Thymus (tissue), 11 donors: ENCODE measurements around the gene SLC16A5. TPM values are rescaled to one million over a fixed set of nuclear protein-coding genes. Genes with fewer than 3 reads are reported as not detected.

ENCODE experiments used
- DNase-seq, 9 donors: peaks; one replicate each; pipeline ENCODE4 v3.0.0-alpha.2; 2013; ENCODE audit warnings: low spot score in 9 of 9, low read depth in 6 of 9, missing footprints in 1 of 9
- H3K27ac ChIP-seq, 2 donors: one replicate each; pipeline ENCODE4 v1.5.1; 2013; ENCODE audit warnings: control low read depth in 1 of 2, low read depth in 1 of 2, low read length in 1 of 2, mild to moderate bottlenecking in 1 of 2, moderate library complexity in 1 of 2
- H3K27me3 ChIP-seq, 2 donors: one replicate each; pipeline ENCODE4 v1.5.1; 2013; ENCODE audit warnings: low read length in 1 of 2; ENCODE audit not compliant: control insufficient read depth in 2 of 2, insufficient read depth in 1 of 2
- H3K36me3 ChIP-seq, 2 donors: one replicate each; pipeline ENCODE4 v1.5.1; 2013; ENCODE audit warnings: low read length in 1 of 2, mild to moderate bottlenecking in 1 of 2, moderate library complexity in 1 of 2; ENCODE audit not compliant: control insufficient read depth in 2 of 2, insufficient read depth in 2 of 2
- H3K4me1 ChIP-seq, 2 donors: one replicate each; pipeline ENCODE4 v1.5.1; 2013; ENCODE audit warnings: low read length in 2 of 2; ENCODE audit not compliant: control insufficient read depth in 2 of 2, insufficient read depth in 2 of 2
- H3K4me3 ChIP-seq, 2 donors: one replicate each; pipeline ENCODE4 v1.5.1; 2013; ENCODE audit warnings: low read length in 2 of 2, control low read depth in 1 of 2, mild to moderate bottlenecking in 1 of 2
- H3K9me3 ChIP-seq, 2 donors: one replicate each; pipeline ENCODE4 v1.5.1; 2013; ENCODE audit warnings: low read length in 1 of 2, mild to moderate bottlenecking in 1 of 2; ENCODE audit not compliant: control insufficient read depth in 2 of 2, insufficient read depth in 1 of 2
- WGBS: extraction: QIAGEN DNeasy Blood & Tissue Kit; methylation state at CpG from one replicate; pipeline ENCODE4 v1.1.7; 2013; 5-methylcytosine and 5-hydroxymethylcytosine counted together
- polyA plus RNA-seq: library from polyadenylated mRNA; stranded (reverse); fragments of 200-250 nt; gene quantifications from one replicate; pipeline ENCODE4 v1.2.3, GENCODE V29; 2013
- total RNA-seq: library from RNA; stranded (reverse); fragments of 120-200 nt; gene quantifications from one replicate; pipeline ENCODE4 v1.2.4, GENCODE V29; 2013
- donor health status: healthy.

Gene SLC16A5
- total and polyA plus RNA-seq, 2 donors = 0.76 to 5.0 TPM

GRCh38 chr17:75102385-75102821 lies 14.6 kb downstream of the SLC16A5 start:
- no peaks in the 10 kb centered on the region for H3K4me1 ChIP-seq
- 24% methylated on average over 12 of the region's 12 CpGs for WGBS
- H3K27me3 ChIP-seq = peaks cover 0 to 8% of the 10 kb centered on the region in 2 donors
- H3K4me3 ChIP-seq = no peak overlapping the region
- H3K9me3 ChIP-seq = no peaks in the 10 kb centered on the region
- DNase-seq = no peak
- H3K36me3 ChIP-seq = peaks cover 0 to 6% of the 10 kb centered on the region in 2 donors
- H3K27ac ChIP-seq = no peak overlapping the region

- Histone ChIP-seq H3K27ac (no peak overlapping the region), H3K27me3 (peaks cover 0 to 16% of the 10 kb centered on the region in 2 donors), H3K4me3 (no peak overlapping the region), H3K36me3 (peaks cover 0 to 6% of the 10 kb centered on the region in 2 donors), H3K4me1 (peaks cover 3 to 4% of the 10 kb centered on the region in 2 donors), H3K9me3 (no peaks in the 10 kb centered on the region)
- DNase-seq = no peak
- WGBS = 98% methylated on average over 14 of the region's 14 CpGs
Observed at GRCh38 chr17:75103601-75104554, 16.1 kb downstream of the SLC16A5 start.

- 92% methylated on average over 20 of the region's 20 CpGs for WGBS
- DNase-seq = no peak
- H3K27ac ChIP-seq = no peak overlapping the region
Observed at GRCh38 chr17:75105126-75106080, 17.6 kb downstream of the SLC16A5 start.

GRCh38 chr17:75108193-75108592 lies 20.4 kb downstream of the SLC16A5 start:
- no peak for DNase-seq
- 96% methylated on average over 2 of the region's 2 CpGs for WGBS
- no peak overlapping the region for H3K4me3 ChIP-seq
- H3K27me3 ChIP-seq = peaks cover 0 to 17% of the 10 kb centered on the region in 2 donors
- H3K4me1 ChIP-seq = peaks cover 15 to 21% of the 10 kb centered on the region in 2 donors
- no peaks in the 10 kb centered on the region for H3K9me3 ChIP-seq
- no peak overlapping the region for H3K27ac ChIP-seq
- peaks cover 0 to 5% of the 10 kb centered on the region in 2 donors for H3K36me3 ChIP-seq

More at GRCh38 chr17:75105126-75106080, 17.6 kb downstream of the SLC16A5 start:
- H3K4me1 ChIP-seq = peaks cover 7 to 12% of the 10 kb centered on the region in 2 donors
- peaks cover 0 to 1% of the 10 kb centered on the region in 2 donors for H3K36me3 ChIP-seq
- H3K4me3 ChIP-seq = no peak overlapping the region
- H3K27me3 ChIP-seq = peaks cover 0 to 24% of the 10 kb centered on the region in 2 donors
- H3K9me3 ChIP-seq = no peaks in the 10 kb centered on the region

GRCh38 chr17:75109046-75109406 lies 21.3 kb downstream of the SLC16A5 start:
- peaks cover 4 to 5% of the 10 kb centered on the region in 2 donors for H3K36me3 ChIP-seq
- WGBS = 3% methylated on average over 22 of the region's 22 CpGs
- peaks cover 15 to 26% of the 10 kb centered on the region in 2 donors for H3K4me1 ChIP-seq
- no peak overlapping the region for H3K27ac ChIP-seq
- DNase-seq = no peak
- H3K9me3 ChIP-seq = no peaks in the 10 kb centered on the region
- peak overlapping the region; percentile 89 to 93 for H3K4me3 ChIP-seq
- H3K27me3 ChIP-seq = peaks cover 0 to 17% of the 10 kb centered on the region in 2 donors

GRCh38 chr17:75109407-75110233 lies 21.9 kb downstream of the SLC16A5 start, which contains the start of gene ARMC7:
TSS of gene ARMC7 (plus strand) at chr17:75109969. CDS start at chr17:75110289, 320 bp downstream.
- Histone ChIP-seq H3K36me3 (peaks cover 4 to 5% of the 10 kb centered on the region in 2 donors), H3K9me3 (no peaks in the 10 kb centered on the region), H3K27ac (peak within 1 kb of the TSS; percentile 68 to 77), H3K4me1 (peaks cover 18 to 30% of the 10 kb centered on the region in 2 donors), H3K4me3 (peak within 1 kb of the TSS; percentile 89 to 93), H3K27me3 (peaks cover 0 to 17% of the 10 kb centered on the region in 2 donors)
- DNase-seq = peak; percentile 63 to 92 (median 83)
- under 1% methylated on average over 68 of the region's 68 CpGs for WGBS

- H3K4me3 ChIP-seq = peak overlapping the region; percentile 89 to 93
- H3K27me3 ChIP-seq = peaks cover 0 to 16% of the 10 kb centered on the region in 2 donors
- H3K4me1 ChIP-seq = peaks cover 21 to 35% of the 10 kb centered on the region in 2 donors
- peak in 2 of 9 donors; percentile 23 to 43 for DNase-seq
- H3K27ac ChIP-seq = peak overlapping the region in 1 of 2 donors; percentile 68
- WGBS = 29% methylated on average over 40 of the region's 40 CpGs
- no peaks in the 10 kb centered on the region for H3K9me3 ChIP-seq
- peaks cover 5 to 8% of the 10 kb centered on the region in 2 donors for H3K36me3 ChIP-seq
Observed at GRCh38 chr17:75110234-75110937, 22.6 kb downstream of the SLC16A5 start.
